ENCODE measurements around the gene CDCP1. TPM values are rescaled to one million over a fixed set of nuclear protein-coding genes. Genes with fewer than 3 reads are reported as not detected.

The CDCP1 gene
- total RNA-seq, 1 donor from 2014 or later: 0.71 TPM

GRCh38 chr3:45126730-45127129, 19.4 kb downstream of the CDCP1 start:
- no peak for DNase-seq
- Mint-ChIP-seq H3K27me3 (ENCODE audit: unreplicated experiment) (no peaks in the 10 kb centered on the region), H3K9me3 (ENCODE audit: unreplicated experiment) (peaks cover 1% of the 10 kb centered on the region), H3K27ac (ENCODE audit: unreplicated experiment) (no peak overlapping the region), H3K36me3 (ENCODE audit: unreplicated experiment) (no peaks in the 10 kb centered on the region), H3K4me3 (ENCODE audit: unreplicated experiment) (no peak overlapping the region), H3K4me1 (ENCODE audit: low read depth, unreplicated experiment) (no peaks in the 10 kb centered on the region)
- TF ChIP-seq CTCF (IDR thresholded peaks at IDR 0.05; ENCODE audit: partially characterized antibody, unreplicated experiment): no peak

GRCh38 chr3:45125550-45126026, 20.6 kb downstream of the CDCP1 start:
- H3K36me3 Mint-ChIP-seq (ENCODE audit: unreplicated experiment): no peaks in the 10 kb centered on the region
- no peaks in the 10 kb centered on the region for H3K27me3 Mint-ChIP-seq (ENCODE audit: unreplicated experiment)
- no peaks in the 10 kb centered on the region for H3K4me1 Mint-ChIP-seq (ENCODE audit: low read depth, unreplicated experiment)
- TF ChIP-seq CTCF (IDR thresholded peaks at IDR 0.05; ENCODE audit: partially characterized antibody, unreplicated experiment): no peak
- no peak overlapping the region for H3K4me3 Mint-ChIP-seq (ENCODE audit: unreplicated experiment)
- peaks cover 1% of the 10 kb centered on the region for H3K9me3 Mint-ChIP-seq (ENCODE audit: unreplicated experiment)
- no peak overlapping the region for H3K27ac Mint-ChIP-seq (ENCODE audit: unreplicated experiment)
- DNase-seq: no peak

- Mint-ChIP-seq H3K4me1 (ENCODE audit: low read depth, unreplicated experiment) (no peaks in the 10 kb centered on the region), H3K4me3 (ENCODE audit: unreplicated experiment) (no peak overlapping the region), H3K9me3 (ENCODE audit: unreplicated experiment) (peaks cover 1% of the 10 kb centered on the region), H3K36me3 (ENCODE audit: unreplicated experiment) (no peaks in the 10 kb centered on the region), H3K27ac (ENCODE audit: unreplicated experiment) (no peak overlapping the region), H3K27me3 (ENCODE audit: unreplicated experiment) (no peaks in the 10 kb centered on the region)
- no peak for DNase-seq
- TF ChIP-seq CTCF (IDR thresholded peaks at IDR 0.05; ENCODE audit: partially characterized antibody, unreplicated experiment): no peak
Observed at GRCh38 chr3:45124956-45125355, 21.2 kb downstream of the CDCP1 start.

GRCh38 chr3:45124352-45124751, 21.8 kb downstream of the CDCP1 start:
- no peak overlapping the region for H3K27ac Mint-ChIP-seq (ENCODE audit: unreplicated experiment)
- H3K9me3 Mint-ChIP-seq (ENCODE audit: unreplicated experiment): peaks cover 1% of the 10 kb centered on the region
- DNase-seq: no peak
- H3K36me3 Mint-ChIP-seq (ENCODE audit: unreplicated experiment): no peaks in the 10 kb centered on the region
- H3K4me1 Mint-ChIP-seq (ENCODE audit: low read depth, unreplicated experiment): no peaks in the 10 kb centered on the region
- no peak for TF ChIP-seq CTCF (IDR thresholded peaks at IDR 0.05; ENCODE audit: partially characterized antibody, unreplicated experiment)
- H3K4me3 Mint-ChIP-seq (ENCODE audit: unreplicated experiment): no peak overlapping the region
- H3K27me3 Mint-ChIP-seq (ENCODE audit: unreplicated experiment): peaks cover under 1% of the 10 kb centered on the region

- Mint-ChIP-seq H3K36me3 (ENCODE audit: unreplicated experiment) (no peaks in the 10 kb centered on the region), H3K4me1 (ENCODE audit: low read depth, unreplicated experiment) (peaks cover 3% of the 10 kb centered on the region), H3K27me3 (ENCODE audit: unreplicated experiment) (peaks cover 2% of the 10 kb centered on the region), H3K9me3 (ENCODE audit: unreplicated experiment) (peaks cover 1% of the 10 kb centered on the region), H3K4me3 (ENCODE audit: unreplicated experiment) (no peak overlapping the region), H3K27ac (ENCODE audit: unreplicated experiment) (no peak overlapping the region)
- DNase-seq: no peak
- no peak for TF ChIP-seq CTCF (IDR thresholded peaks at IDR 0.05; ENCODE audit: partially characterized antibody, unreplicated experiment)
Observed at GRCh38 chr3:45123581-45124269, 22.5 kb downstream of the CDCP1 start.

All from glutamatergic neuron (in vitro differentiated cells).